Caco-2 (cell line): ENCODE data around the gene SLC4A5. TPM values are rescaled to one million over a fixed set of nuclear protein-coding genes. Genes with fewer than 3 reads are reported as not detected.

ENCODE experiments used
- BruUV-seq: library from RNA; stranded (reverse); fragments of 400-500 nt; replicated peaks from 2 replicates; lab custom pipeline; 2021; lab: Mats Ljungman, UMichigan
- CTCF ChIA-PET: fragments of 300-600 bp; sonication (Branson Sonifier 250); formaldehyde crosslinking; loops from one replicate; lab custom pipeline; 2022; ENCODE audit warnings: antibody characterized with exemption; lab: Charles Lee
- POLR2A ChIA-PET: fragments of 300-600 bp; sonication (Branson Sonifier 250); formaldehyde crosslinking; loops from one replicate; lab custom pipeline; 2022; ENCODE audit warnings: antibody characterized with exemption; lab: Charles Lee
- DNase-seq, 2 experiments: peaks; one replicate each; pipeline versions ENCODE4 v3.0.0 to v3.0.0-alpha.2; 2020 to 2022
- H3K27me3 ChIP-seq: replicated peaks from 2 replicates; pipeline ENCODE4 v1.6.0; 2011; ENCODE audit warnings: low read length; ENCODE audit not compliant: control insufficient read depth, insufficient read depth
- H3K36me3 ChIP-seq: 2 replicates; pipeline ENCODE4 v1.5.1; 2011; ENCODE audit warnings: low read length; ENCODE audit not compliant: control insufficient read depth, insufficient read depth
- H3K4me1 ChIP-seq: fragments of 250-450 bp; sonication (Bioruptor Pico); 2 replicates; pipeline ENCODE4 v1.5.1; 2020; ENCODE audit warnings: mild to moderate bottlenecking
- H3K4me3 ChIP-seq: 2 replicates; pipeline ENCODE4 v1.5.1; 2011; ENCODE audit warnings: low read depth, mild to moderate bottlenecking, control low read depth, low read length
- H3K9me3 ChIP-seq: fragments of 250-450 bp; sonication (Bioruptor Pico); 2 replicates; pipeline ENCODE4 v1.5.1; 2020; ENCODE audit warnings: mild to moderate bottlenecking, moderate library complexity
- H3K27ac Mint-ChIP-seq: one replicate; pipeline ENCODE4 v1.8.0; 2022; ENCODE audit warnings: mixed read lengths; ENCODE audit not compliant: unreplicated experiment
- H3K27me3 Mint-ChIP-seq: one replicate; pipeline ENCODE4 v1.8.0; 2022; ENCODE audit warnings: mixed read lengths; ENCODE audit not compliant: insufficient read depth, unreplicated experiment
- H3K36me3 Mint-ChIP-seq: one replicate; pipeline ENCODE4 v1.8.0; 2022; ENCODE audit warnings: mild to moderate bottlenecking, mixed read lengths; ENCODE audit not compliant: insufficient read depth, unreplicated experiment
- H3K4me1 Mint-ChIP-seq: one replicate; pipeline ENCODE4 v1.8.0; 2022; ENCODE audit warnings: low read depth, mixed read lengths; ENCODE audit not compliant: unreplicated experiment
- H3K4me3 Mint-ChIP-seq: one replicate; pipeline ENCODE4 v1.8.0; 2022; ENCODE audit warnings: mild to moderate bottlenecking, moderate library complexity, mixed read lengths; ENCODE audit not compliant: unreplicated experiment
- H3K9me3 Mint-ChIP-seq: one replicate; pipeline ENCODE4 v1.8.0; 2022; ENCODE audit warnings: mixed read lengths; ENCODE audit not compliant: unreplicated experiment
- CTCF ChIP-seq, 2 experiments: fragments of 200-600 bp in 1 of 2; IDR thresholded peaks; 1 replicate in 1 of 2; 2 replicates in 1 of 2; pipeline versions ENCODE4 v1.5.1 to v1.8.0; 2011 to 2022; ENCODE audit warnings: antibody characterized with exemption in 1 of 2, control low read depth in 1 of 2, inconsistent platforms in 1 of 2, low read depth in 1 of 2, low read length in 1 of 2, mild to moderate bottlenecking in 1 of 2, moderate library complexity in 1 of 2; ENCODE audit not compliant: insufficient read depth in 1 of 2, severe bottlenecking in 1 of 2, unreplicated experiment in 1 of 2
- intact Hi-C: fragments of 100-400 bp; cut with micrococcal nuclease; formaldehyde crosslinking; loops from one replicate; pipeline ENCODE4 v1.10.0; 2022; ENCODE audit not compliant: unreplicated experiment
- total RNA-seq: library from RNA; stranded (reverse); gene quantifications from 2 replicates; pipeline ENCODE4 v1.2.3, GENCODE V29; 2022

Gene SLC4A5
- total RNA-seq, 1 experiment from 2014 or later, result 2.2 TPM

GRCh38 chr2:74385396-74385795 lies 42.2 kb upstream of the SLC4A5 start:
- Mint-ChIP-seq H3K4me1 (no peaks in the 10 kb centered on the region), H3K4me3 (no peak overlapping the region), H3K27ac (no peak overlapping the region), H3K27me3 (no peaks in the 10 kb centered on the region), H3K9me3 (no peaks in the 10 kb centered on the region), H3K36me3 (peaks cover 13% of the 10 kb centered on the region)
- no peak for DNase-seq
- POLR2A ChIA-PET, result no interaction called here
- Histone ChIP-seq H3K36me3 (no peaks in the 10 kb centered on the region; the same call in 1 of the 2 replicates), H3K4me1 (peaks cover 5% of the 10 kb centered on the region), H3K27me3 (no peaks in the 10 kb centered on the region), H3K4me3 (no peak overlapping the region), H3K9me3 (no peaks in the 10 kb centered on the region)
- CTCF ChIA-PET, result no interaction called here
- no peak for TF ChIP-seq CTCF (IDR thresholded peaks at IDR 0.05; ENCODE audit: insufficient read depth in 1 of 2, low read depth in 1 of 2, low read length in 1 of 2, severe bottlenecking in 1 of 2, unreplicated experiment in 1 of 2)
- BruUV-seq, result no TSS peak
- intact Hi-C loops, result no loop called here

- no TSS peak for BruUV-seq
- Mint-ChIP-seq H3K27ac (no peak overlapping the region), H3K9me3 (no peaks in the 10 kb centered on the region), H3K36me3 (peaks cover 13% of the 10 kb centered on the region), H3K27me3 (no peaks in the 10 kb centered on the region), H3K4me3 (no peak overlapping the region), H3K4me1 (no peaks in the 10 kb centered on the region)
- TF ChIP-seq CTCF (IDR thresholded peaks at IDR 0.05; ENCODE audit: insufficient read depth in 1 of 2, low read depth in 1 of 2, low read length in 1 of 2, severe bottlenecking in 1 of 2, unreplicated experiment in 1 of 2), result no peak
- H3K27me3 ChIP-seq, result no peaks in the 10 kb centered on the region
- no peak overlapping the region for H3K4me3 ChIP-seq
- H3K36me3 ChIP-seq, result no peaks in the 10 kb centered on the region; the same call in 1 of the 2 replicates
- no peak for DNase-seq
- peaks cover 4% of the 10 kb centered on the region; the same call in 1 of the 2 replicates for H3K4me1 ChIP-seq
- no peaks in the 10 kb centered on the region for H3K9me3 ChIP-seq
- ChIA-PET CTCF (no interaction called here), POLR2A (no interaction called here)
- intact Hi-C loops, result no loop called here
Measured at GRCh38 chr2:74384051-74384450, 40.8 kb upstream of the SLC4A5 start.

- TF ChIP-seq CTCF (IDR thresholded peaks at IDR 0.05; ENCODE audit: insufficient read depth in 1 of 2, low read depth in 1 of 2, low read length in 1 of 2, severe bottlenecking in 1 of 2, unreplicated experiment in 1 of 2), result no peak
- no peaks in the 10 kb centered on the region for H3K27me3 Mint-ChIP-seq
- intact Hi-C loops, result no loop called here
- H3K36me3 Mint-ChIP-seq, result peaks cover 19% of the 10 kb centered on the region
- BruUV-seq, result no TSS peak
- DNase-seq, result no peak
- peak overlapping the region; percentile 13 for H3K27ac Mint-ChIP-seq
- no peaks in the 10 kb centered on the region for H3K4me1 Mint-ChIP-seq
- H3K4me1 ChIP-seq, result peaks cover 4% of the 10 kb centered on the region; the same call in 1 of the 2 replicates
- no peak overlapping the region for H3K4me3 Mint-ChIP-seq
- ChIA-PET CTCF (interaction anchor here (1.1 kb wide), 1 partner anchor 9 kb away, joined by 3 read pairs; no protein-coding TSS in a partner anchor), POLR2A (interaction anchor here (0.9 kb wide), 2 partner anchors 8 to 57 kb away, joined by 4 to 6 read pairs; no protein-coding TSS in a partner anchor)
- H3K36me3 ChIP-seq, result no peaks in the 10 kb centered on the region; the same call in 1 of the 2 replicates
- H3K27me3 ChIP-seq, result no peaks in the 10 kb centered on the region
- H3K9me3 ChIP-seq, result no peaks in the 10 kb centered on the region
- no peak overlapping the region for H3K4me3 ChIP-seq
- H3K9me3 Mint-ChIP-seq, result no peaks in the 10 kb centered on the region
Measured at GRCh38 chr2:74383254-74383653, 40.0 kb upstream of the SLC4A5 start.
